GM23248 (cell line): ENCODE measurements around the gene ASNS. TPM values are rescaled to one million over a fixed set of nuclear protein-coding genes. Genes with fewer than 3 reads are reported as not detected.

Source experiments
- DNase-seq: peaks from one replicate; pipeline ENCODE4 v3.0.0-alpha.2; 2015
- H2AFZ ChIP-seq: fragments of 200-600 bp; sonication (generic); 2 replicates; pipeline ENCODE4 v1.6.1; 2016; ENCODE audit warnings: antibody characterized with exemption
- H3F3A ChIP-seq: fragments of 200-600 bp; sonication (generic); 2 replicates; pipeline ENCODE4 v1.6.1; 2016; ENCODE audit warnings: mild to moderate bottlenecking, antibody characterized with exemption, mixed run types; ENCODE audit not compliant: insufficient read depth
- H3K27ac ChIP-seq: fragments of 200-600 bp; sonication (generic); 2 replicates; pipeline ENCODE4 v1.5.1; 2016; ENCODE audit warnings: mild to moderate bottlenecking
- H3K27me3 ChIP-seq: fragments of 200-600 bp; sonication (generic); replicated peaks from 2 replicates; pipeline ENCODE4 v1.6.1; 2016; ENCODE audit warnings: mild to moderate bottlenecking; ENCODE audit not compliant: insufficient read depth
- H3K36me3 ChIP-seq: fragments of 200-600 bp; sonication (generic); 2 replicates; pipeline ENCODE4 v1.6.1; 2016; ENCODE audit warnings: low read depth, mild to moderate bottlenecking
- H3K4me1 ChIP-seq: fragments of 200-600 bp; sonication (generic); 2 replicates; pipeline ENCODE4 v1.6.1; 2016; ENCODE audit warnings: mild to moderate bottlenecking; ENCODE audit not compliant: insufficient read depth
- H3K4me2 ChIP-seq: fragments of 200-600 bp; sonication (generic); one replicate; pipeline ENCODE4 v1.6.1; 2016; ENCODE audit warnings: mild to moderate bottlenecking; ENCODE audit not compliant: unreplicated experiment
- H3K4me3 ChIP-seq: fragments of 200-600 bp; sonication (generic); 2 replicates; pipeline ENCODE4 v1.5.1; 2016; ENCODE audit warnings: mild to moderate bottlenecking
- H3K79me2 ChIP-seq: fragments of 200-600 bp; sonication (generic); 2 replicates; pipeline ENCODE4 v1.6.1; 2016; ENCODE audit warnings: mild to moderate bottlenecking; ENCODE audit not compliant: insufficient read depth
- H3K9ac ChIP-seq: fragments of 200-600 bp; sonication (generic); 2 replicates; pipeline ENCODE4 v1.6.1; 2016; ENCODE audit warnings: mild to moderate bottlenecking
- H3K9me2 ChIP-seq: fragments of 200-600 bp; sonication (generic); 2 replicates; pipeline ENCODE4 v1.6.1; 2016; ENCODE audit warnings: mixed run types, mild to moderate bottlenecking, moderate library complexity; ENCODE audit not compliant: insufficient read depth
- H3K9me3 ChIP-seq: fragments of 200-600 bp; sonication (generic); one replicate; pipeline ENCODE4 v1.6.1; 2017; ENCODE audit warnings: low read depth
- H4K20me1 ChIP-seq: fragments of 200-600 bp; sonication (generic); 2 replicates; pipeline ENCODE4 v1.6.0; 2016; ENCODE audit not compliant: insufficient read depth
- EZH2 ChIP-seq: fragments of 200-600 bp; sonication (generic); IDR thresholded peaks from 2 replicates; pipeline ENCODE4 v1.6.1; 2018; ENCODE audit warnings: antibody characterized with exemption, mild to moderate bottlenecking; ENCODE audit not compliant: insufficient read depth, poor library complexity, severe bottlenecking
- EZH2phosphoT487 ChIP-seq: fragments of 200-600 bp; sonication (generic); IDR thresholded peaks from 2 replicates; pipeline ENCODE4 v1.6.1; 2018; ENCODE audit warnings: antibody characterized with exemption, moderate library complexity, mild to moderate bottlenecking, low read depth; ENCODE audit not compliant: insufficient read depth
- WGBS, 2 experiments: methylation state at CpG; one replicate each; pipeline ENCODE4 v1.1.6; 2015 to 2017; ENCODE audit warnings: low lambda C conversion rate in 2 of 2, low coverage in 1 of 2; ENCODE audit errors: missing lambda C conversion rate in 2 of 2; 5-methylcytosine and 5-hydroxymethylcytosine counted together
- in situ Hi-C: fragments of 300-500 bp; cut with MboI; formaldehyde crosslinking; loops from 2 replicates; pipeline ENCODE4 v1.15.0; 2020
- polyA plus RNA-seq: library from polyadenylated mRNA; unstranded; fragments of >200 nt; fragmentation: Nextera tagmentation; extraction: Ambion mirVana; gene quantifications from 2 replicates; pipeline ENCODE4 v1.2.1, GENCODE V29; 2016
- small RNA-seq: library from RNA; depleted of rRNA; stranded (forward); fragments of <200 nt; gene quantifications from one replicate; pipeline ENCODE3, GENCODE V24; 2014; ENCODE audit warnings: low read depth, low replicate concordance
- total RNA-seq: library from RNA; depleted of rRNA; stranded (reverse); fragments of >200 nt; shearing (Covaris generic); gene quantifications from 2 replicates; pipeline ENCODE4 v1.2.3, GENCODE V29; 2014; rRNA removed

Gene ASNS
- total and polyA plus RNA-seq, 2 experiments from 2014 or later: 107 to 163 TPM

DNA sequence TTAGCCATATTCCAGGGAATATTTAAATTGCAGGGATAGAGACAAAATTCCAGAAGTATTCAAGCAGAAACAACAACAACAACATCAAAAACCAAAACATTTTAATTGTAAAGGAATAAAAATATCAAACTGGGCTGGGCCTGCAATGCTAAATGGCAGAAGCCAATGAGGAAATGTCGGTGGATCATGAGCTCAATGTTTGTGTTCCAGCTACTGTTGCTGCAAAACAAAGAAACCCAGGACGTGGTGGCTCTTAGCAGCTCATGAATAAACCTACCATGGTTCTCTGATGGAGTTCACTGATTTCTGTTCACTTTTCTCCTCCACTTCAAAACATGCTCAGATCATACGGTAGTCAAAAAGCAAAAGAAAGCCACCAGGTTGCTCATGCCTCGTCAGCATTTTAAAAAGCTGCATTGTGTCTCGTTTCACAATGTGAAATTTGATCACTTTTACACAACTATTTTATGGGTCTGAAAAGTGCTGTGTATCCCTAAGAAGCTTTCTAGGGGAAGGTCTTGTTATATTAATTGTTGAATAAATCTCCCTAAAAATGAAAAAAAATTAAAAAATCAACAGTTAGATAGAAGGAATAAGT lies 54.0 kb downstream of the ASNS start:
- Histone ChIP-seq H3K9me2 (no peaks in the 10 kb centered on the region), H2AFZ (no peak overlapping the region), H4K20me1 (no peaks in the 10 kb centered on the region), H3K27me3 (no peaks in the 10 kb centered on the region), H3K4me3 (no peak overlapping the region), H3K27ac (no peak overlapping the region), H3F3A (no peaks in the 10 kb centered on the region), H3K36me3 (no peaks in the 10 kb centered on the region), H3K9me3 (no peaks in the 10 kb centered on the region), H3K9ac (no peak overlapping the region), H3K4me1 (no peaks in the 10 kb centered on the region), H3K4me2 (no peak overlapping the region), H3K79me2 (no peaks in the 10 kb centered on the region)
- in situ Hi-C loops: no loop called here
- WGBS, 2 experiments: 8 to 12% methylated on average over 5 of the region's 5 CpGs
- no peak for DNase-seq
- no peak for TF ChIP-seq EZH2
- TF ChIP-seq EZH2phosphoT487: no peak

Small RNAs within 50 kb of the gene (small RNA-seq; reads per million reads assigned to genes)
- gene AC005326.1 (not detected), gene AC079781.2 (not detected), gene SNRPCP9 (not detected)

Other genes with a start within 250 kb of the ASNS start
- not detected in 2 replicates for gene TAC1, start 140.3 kb downstream of the ASNS start, total RNA-seq
- not detected in 2 replicates for gene TAC1, start 140.3 kb downstream of the ASNS start, polyA plus RNA-seq
- not detected in 2 replicates for gene OCM2, start 117.8 kb upstream of the ASNS start, total RNA-seq
- gene OCM2, start 117.8 kb upstream of the ASNS start, polyA plus RNA-seq: not detected in 2 replicates
- 4.6 and 6.4 TPM in 2 replicates for gene LMTK2, start 234.5 kb upstream of the ASNS start, total RNA-seq
- 2.1 and 2.3 TPM in 2 replicates for gene LMTK2, start 234.5 kb upstream of the ASNS start, polyA plus RNA-seq